ENCODE results near the gene DNAJC8. TPM values are rescaled to one million over a fixed set of nuclear protein-coding genes. Genes with fewer than 3 reads are reported as not detected.

Gene DNAJC8, protein sequence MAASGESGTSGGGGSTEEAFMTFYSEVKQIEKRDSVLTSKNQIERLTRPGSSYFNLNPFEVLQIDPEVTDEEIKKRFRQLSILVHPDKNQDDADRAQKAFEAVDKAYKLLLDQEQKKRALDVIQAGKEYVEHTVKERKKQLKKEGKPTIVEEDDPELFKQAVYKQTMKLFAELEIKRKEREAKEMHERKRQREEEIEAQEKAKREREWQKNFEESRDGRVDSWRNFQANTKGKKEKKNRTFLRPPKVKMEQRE
- 50.9 and 60.2 TPM in 2 replicates for polyA plus RNA-seq (2012; rRNA removed)
- polyA plus RNA-seq (2012; cell fraction: cytosol; rRNA removed): 70.4 and 90.3 TPM in 2 replicates
- polyA plus RNA-seq (2012; cell fraction: nucleus; rRNA removed): 34.1 and 39.8 TPM in 2 replicates

DNA sequence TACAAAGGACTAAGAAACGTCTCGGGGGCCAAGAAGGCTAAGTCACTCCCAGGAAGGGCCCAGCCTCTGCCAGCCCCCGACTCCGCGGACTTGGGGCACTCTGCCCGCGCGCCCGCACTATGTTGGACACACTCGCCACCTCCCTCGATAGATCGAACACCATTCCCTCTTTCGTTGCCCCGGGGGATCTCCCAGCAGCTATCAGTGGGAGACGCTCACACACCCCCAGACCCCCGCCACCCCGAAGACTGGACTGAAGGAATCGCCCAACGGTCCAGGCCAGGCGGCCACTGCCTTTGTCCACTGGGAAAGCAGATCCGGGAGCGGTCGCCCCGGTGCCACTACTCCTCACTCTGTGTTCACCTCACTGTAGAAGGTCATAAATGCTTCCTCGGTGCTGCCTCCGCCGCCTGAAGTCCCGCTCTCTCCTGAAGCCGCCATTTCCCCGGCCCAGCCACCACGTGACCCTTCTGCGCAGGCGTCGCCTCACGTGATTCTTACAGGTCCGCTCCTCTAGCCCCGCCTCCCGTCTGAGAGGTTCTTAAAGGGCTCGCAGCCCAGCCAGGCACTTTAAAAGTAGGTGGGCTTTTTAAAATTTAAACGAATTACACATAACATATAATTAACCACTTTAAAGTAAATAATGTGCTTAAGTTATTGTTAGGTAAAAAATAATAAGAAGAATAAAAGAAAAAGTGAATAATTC, at the start of gene DNAJC8:
Gene DNAJC8, minus strand, starts transcription at position 472 of the 706 bp plus-strand sequence. Its CDS starts 31 bp downstream, at position 441.
- Histone ChIP-seq H2AFZ (ENCODE audit: low read depth) (peak within 1 kb of the TSS; percentile 83), H3K4me1 (ENCODE audit: control insufficient read depth in 1 of 2, insufficient read depth in 2 of 2, low read depth in 1 of 2, low read length in 1 of 2) (peaks cover 10 to 13% of the 10 kb centered on the region in 2 experiments), H3K9me2 (no peaks in the 10 kb centered on the region), H3K4me3 (ENCODE audit: low read depth in 2 of 2, low read length in 1 of 2) (peak within 1 kb of the TSS; percentile 84 to 86), H4K20me1 (ENCODE audit: insufficient read depth) (no peaks in the 10 kb centered on the region), H3K79me2 (ENCODE audit: insufficient read depth) (peaks cover 74% of the 10 kb centered on the region), H3K27me3 (ENCODE audit: insufficient read depth) (no peaks in the 10 kb centered on the region), H3K4me2 (peak within 1 kb of the TSS; percentile 92), H3K9ac (peak within 1 kb of the TSS; percentile 97), H3F3A (replicated peaks; ENCODE audit: insufficient read depth) (peaks cover 20% of the 10 kb centered on the region), H3K9me3 (no peaks in the 10 kb centered on the region), H3K36me3 (replicated peaks in 1 of 2; ENCODE audit: control insufficient read depth in 1 of 2, insufficient read depth in 2 of 2, low read length in 1 of 2) (peaks cover 11 to 19% of the 10 kb centered on the region in 2 experiments), H3K27ac (ENCODE audit: low read depth in 2 of 2, low read length in 1 of 2) (peak within 1 kb of the TSS; percentile 41 to 69; a peak in 3 of 4 replicates)
- WGBS (ENCODE audit: low lambda C conversion rate): under 1% methylated on average over 37 of the region's 40 CpGs
- ChIA-PET CTCF (interaction anchor here (0.9 to 1.2 kb wide), 2 partner anchors 16 kb away, joined by 3 read pairs; no protein-coding TSS in a partner anchor), POLR2A (no interaction called here)
- peak; percentile 92 for DNase-seq
- no peak for TF ChIP-seq RXRA (IDR thresholded peaks at IDR 0.05; ENCODE audit: borderline replicate concordance, low read depth)
- TF ChIP-seq EZH2phosphoT487 (IDR thresholded peaks at IDR 0.05; ENCODE audit: borderline replicate concordance, low read depth): no peak
- TF ChIP-seq TAF1 (IDR thresholded peaks at IDR 0.05; ENCODE audit: borderline replicate concordance, low read depth, low read length): peak; percentile 95
- peak; percentile 83 for TF ChIP-seq POLR2AphosphoS5 (IDR thresholded peaks at IDR 0.05; ENCODE audit: low read depth, low read length)
- TF ChIP-seq, protein P1, sequence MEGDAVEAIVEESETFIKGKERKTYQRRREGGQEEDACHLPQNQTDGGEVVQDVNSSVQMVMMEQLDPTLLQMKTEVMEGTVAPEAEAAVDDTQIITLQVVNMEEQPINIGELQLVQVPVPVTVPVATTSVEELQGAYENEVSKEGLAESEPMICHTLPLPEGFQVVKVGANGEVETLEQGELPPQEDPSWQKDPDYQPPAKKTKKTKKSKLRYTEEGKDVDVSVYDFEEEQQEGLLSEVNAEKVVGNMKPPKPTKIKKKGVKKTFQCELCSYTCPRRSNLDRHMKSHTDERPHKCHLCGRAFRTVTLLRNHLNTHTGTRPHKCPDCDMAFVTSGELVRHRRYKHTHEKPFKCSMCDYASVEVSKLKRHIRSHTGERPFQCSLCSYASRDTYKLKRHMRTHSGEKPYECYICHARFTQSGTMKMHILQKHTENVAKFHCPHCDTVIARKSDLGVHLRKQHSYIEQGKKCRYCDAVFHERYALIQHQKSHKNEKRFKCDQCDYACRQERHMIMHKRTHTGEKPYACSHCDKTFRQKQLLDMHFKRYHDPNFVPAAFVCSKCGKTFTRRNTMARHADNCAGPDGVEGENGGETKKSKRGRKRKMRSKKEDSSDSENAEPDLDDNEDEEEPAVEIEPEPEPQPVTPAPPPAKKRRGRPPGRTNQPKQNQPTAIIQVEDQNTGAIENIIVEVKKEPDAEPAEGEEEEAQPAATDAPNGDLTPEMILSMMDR (IDR thresholded peaks at IDR 0.05): no peak
- TF ChIP-seq, protein P2, sequence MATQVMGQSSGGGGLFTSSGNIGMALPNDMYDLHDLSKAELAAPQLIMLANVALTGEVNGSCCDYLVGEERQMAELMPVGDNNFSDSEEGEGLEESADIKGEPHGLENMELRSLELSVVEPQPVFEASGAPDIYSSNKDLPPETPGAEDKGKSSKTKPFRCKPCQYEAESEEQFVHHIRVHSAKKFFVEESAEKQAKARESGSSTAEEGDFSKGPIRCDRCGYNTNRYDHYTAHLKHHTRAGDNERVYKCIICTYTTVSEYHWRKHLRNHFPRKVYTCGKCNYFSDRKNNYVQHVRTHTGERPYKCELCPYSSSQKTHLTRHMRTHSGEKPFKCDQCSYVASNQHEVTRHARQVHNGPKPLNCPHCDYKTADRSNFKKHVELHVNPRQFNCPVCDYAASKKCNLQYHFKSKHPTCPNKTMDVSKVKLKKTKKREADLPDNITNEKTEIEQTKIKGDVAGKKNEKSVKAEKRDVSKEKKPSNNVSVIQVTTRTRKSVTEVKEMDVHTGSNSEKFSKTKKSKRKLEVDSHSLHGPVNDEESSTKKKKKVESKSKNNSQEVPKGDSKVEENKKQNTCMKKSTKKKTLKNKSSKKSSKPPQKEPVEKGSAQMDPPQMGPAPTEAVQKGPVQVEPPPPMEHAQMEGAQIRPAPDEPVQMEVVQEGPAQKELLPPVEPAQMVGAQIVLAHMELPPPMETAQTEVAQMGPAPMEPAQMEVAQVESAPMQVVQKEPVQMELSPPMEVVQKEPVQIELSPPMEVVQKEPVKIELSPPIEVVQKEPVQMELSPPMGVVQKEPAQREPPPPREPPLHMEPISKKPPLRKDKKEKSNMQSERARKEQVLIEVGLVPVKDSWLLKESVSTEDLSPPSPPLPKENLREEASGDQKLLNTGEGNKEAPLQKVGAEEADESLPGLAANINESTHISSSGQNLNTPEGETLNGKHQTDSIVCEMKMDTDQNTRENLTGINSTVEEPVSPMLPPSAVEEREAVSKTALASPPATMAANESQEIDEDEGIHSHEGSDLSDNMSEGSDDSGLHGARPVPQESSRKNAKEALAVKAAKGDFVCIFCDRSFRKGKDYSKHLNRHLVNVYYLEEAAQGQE (IDR thresholded peaks at IDR 0.05; ENCODE audit: low read depth, low read length): peak; percentile 50; the same call in 1 of the 2 replicates
- peak; percentile 75 for TF ChIP-seq NRF1 (IDR thresholded peaks at IDR 0.05; ENCODE audit: low read depth, low read length)
- no peak for TF ChIP-seq CHD2 (IDR thresholded peaks at IDR 0.05; ENCODE audit: low read length, partially characterized antibody)
- TF ChIP-seq, protein P3, sequence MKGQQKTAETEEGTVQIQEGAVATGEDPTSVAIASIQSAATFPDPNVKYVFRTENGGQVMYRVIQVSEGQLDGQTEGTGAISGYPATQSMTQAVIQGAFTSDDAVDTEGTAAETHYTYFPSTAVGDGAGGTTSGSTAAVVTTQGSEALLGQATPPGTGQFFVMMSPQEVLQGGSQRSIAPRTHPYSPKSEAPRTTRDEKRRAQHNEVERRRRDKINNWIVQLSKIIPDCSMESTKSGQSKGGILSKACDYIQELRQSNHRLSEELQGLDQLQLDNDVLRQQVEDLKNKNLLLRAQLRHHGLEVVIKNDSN (IDR thresholded peaks at IDR 0.05; ENCODE audit: borderline replicate concordance, low read depth): peak; percentile 99
- TF ChIP-seq FOXM1 (IDR thresholded peaks at IDR 0.05; ENCODE audit: low read depth): no peak
- TF ChIP-seq, protein P4, sequence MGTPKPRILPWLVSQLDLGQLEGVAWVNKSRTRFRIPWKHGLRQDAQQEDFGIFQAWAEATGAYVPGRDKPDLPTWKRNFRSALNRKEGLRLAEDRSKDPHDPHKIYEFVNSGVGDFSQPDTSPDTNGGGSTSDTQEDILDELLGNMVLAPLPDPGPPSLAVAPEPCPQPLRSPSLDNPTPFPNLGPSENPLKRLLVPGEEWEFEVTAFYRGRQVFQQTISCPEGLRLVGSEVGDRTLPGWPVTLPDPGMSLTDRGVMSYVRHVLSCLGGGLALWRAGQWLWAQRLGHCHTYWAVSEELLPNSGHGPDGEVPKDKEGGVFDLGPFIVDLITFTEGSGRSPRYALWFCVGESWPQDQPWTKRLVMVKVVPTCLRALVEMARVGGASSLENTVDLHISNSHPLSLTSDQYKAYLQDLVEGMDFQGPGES (IDR thresholded peaks at IDR 0.05; ENCODE audit: low read depth, low read length): no peak
- TF ChIP-seq, protein P5, sequence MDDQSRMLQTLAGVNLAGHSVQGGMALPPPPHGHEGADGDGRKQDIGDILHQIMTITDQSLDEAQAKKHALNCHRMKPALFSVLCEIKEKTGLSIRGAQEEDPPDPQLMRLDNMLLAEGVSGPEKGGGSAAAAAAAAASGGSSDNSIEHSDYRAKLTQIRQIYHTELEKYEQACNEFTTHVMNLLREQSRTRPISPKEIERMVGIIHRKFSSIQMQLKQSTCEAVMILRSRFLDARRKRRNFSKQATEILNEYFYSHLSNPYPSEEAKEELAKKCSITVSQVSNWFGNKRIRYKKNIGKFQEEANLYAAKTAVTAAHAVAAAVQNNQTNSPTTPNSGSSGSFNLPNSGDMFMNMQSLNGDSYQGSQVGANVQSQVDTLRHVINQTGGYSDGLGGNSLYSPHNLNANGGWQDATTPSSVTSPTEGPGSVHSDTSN (IDR thresholded peaks at IDR 0.05): no peak
- no peak for TF ChIP-seq TCF12 (IDR thresholded peaks at IDR 0.05)
- TF ChIP-seq SMC3 (IDR thresholded peaks at IDR 0.05; ENCODE audit: low read depth, low read length): no peak
- TF ChIP-seq SIN3A (IDR thresholded peaks at IDR 0.05; ENCODE audit: borderline replicate concordance, low read depth, low read length): no peak
- TF ChIP-seq RCOR1 (IDR thresholded peaks at IDR 0.05; ENCODE audit: low read length): 0 out of 2 replicates have a peak, but pooled peaks have one; percentile 23
- no peak for TF ChIP-seq TEAD4 (IDR thresholded peaks at IDR 0.05; ENCODE audit: borderline replicate concordance, insufficient read depth)
- TF ChIP-seq, protein P6, sequence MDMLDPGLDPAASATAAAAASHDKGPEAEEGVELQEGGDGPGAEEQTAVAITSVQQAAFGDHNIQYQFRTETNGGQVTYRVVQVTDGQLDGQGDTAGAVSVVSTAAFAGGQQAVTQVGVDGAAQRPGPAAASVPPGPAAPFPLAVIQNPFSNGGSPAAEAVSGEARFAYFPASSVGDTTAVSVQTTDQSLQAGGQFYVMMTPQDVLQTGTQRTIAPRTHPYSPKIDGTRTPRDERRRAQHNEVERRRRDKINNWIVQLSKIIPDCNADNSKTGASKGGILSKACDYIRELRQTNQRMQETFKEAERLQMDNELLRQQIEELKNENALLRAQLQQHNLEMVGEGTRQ (IDR thresholded peaks at IDR 0.05; ENCODE audit: borderline replicate concordance, low read depth, low read length): peak; percentile 98
- no peak for TF ChIP-seq GABPA (IDR thresholded peaks at IDR 0.05; ENCODE audit: low read depth)
- TF ChIP-seq JUND (IDR thresholded peaks at IDR 0.05): no peak
- TF ChIP-seq FOSL2 (IDR thresholded peaks at IDR 0.05; ENCODE audit: borderline replicate concordance, low read depth): no peak
- peak; percentile 86; the same call in 1 of the 2 replicates for TF ChIP-seq MXI1 (IDR thresholded peaks at IDR 0.05; ENCODE audit: low read depth, low read length)
